PFSK-1 (cell line): ENCODE data around the gene CISTR. TPM values are rescaled to one million over a fixed set of nuclear protein-coding genes. Genes with fewer than 3 reads are reported as not detected.

Experiments used
- FOXP2 ChIP-seq: optimal IDR thresholded peaks from 2 replicates; pipeline ENCODE3; 2011; ENCODE audit warnings: borderline replicate concordance, control low read depth, inconsistent platforms; ENCODE audit not compliant: insufficient read depth; ENCODE audit errors: extremely low read length, extremely low read depth
- POLR2AphosphoS5 ChIP-seq: IDR thresholded peaks from 2 replicates; pipeline ENCODE4 v1.6.1; 2012; ENCODE audit warnings: low read depth, mild to moderate bottlenecking, control low read depth, low read length, moderate library complexity
- SIN3A ChIP-seq: IDR thresholded peaks from 2 replicates; pipeline ENCODE4 v1.6.1; 2012; ENCODE audit warnings: mild to moderate bottlenecking, low read length, moderate library complexity, borderline replicate concordance; ENCODE audit not compliant: insufficient read depth
- TAF1 ChIP-seq: IDR thresholded peaks from 2 replicates; pipeline ENCODE4 v1.6.1; 2012; ENCODE audit warnings: low read length, control low read depth, borderline replicate concordance; ENCODE audit not compliant: insufficient read depth
- polyA plus RNA-seq: library from polyadenylated mRNA; unstranded; fragments of >200 nt; gene quantifications from one replicate; pipeline ENCODE4 v1.2.1, GENCODE V29; 2012; ENCODE audit warnings: low read depth, missing spikeins; ENCODE audit not compliant: insufficient read length
- TF ChIP-seq, protein P1 (sequence below), 2 experiments: IDR thresholded peaks; 2 replicates each; pipeline versions ENCODE4 v1.6.1 to v1.8.0; 2011 to 2012; ENCODE audit warnings: low read depth in 2 of 2, low read length in 2 of 2, control low read depth in 1 of 2, inconsistent platforms in 1 of 2, mild to moderate bottlenecking in 1 of 2, moderate library complexity in 1 of 2; ENCODE audit not compliant: insufficient read depth in 1 of 2

Gene CISTR
- polyA plus RNA-seq: not detected

DNA sequence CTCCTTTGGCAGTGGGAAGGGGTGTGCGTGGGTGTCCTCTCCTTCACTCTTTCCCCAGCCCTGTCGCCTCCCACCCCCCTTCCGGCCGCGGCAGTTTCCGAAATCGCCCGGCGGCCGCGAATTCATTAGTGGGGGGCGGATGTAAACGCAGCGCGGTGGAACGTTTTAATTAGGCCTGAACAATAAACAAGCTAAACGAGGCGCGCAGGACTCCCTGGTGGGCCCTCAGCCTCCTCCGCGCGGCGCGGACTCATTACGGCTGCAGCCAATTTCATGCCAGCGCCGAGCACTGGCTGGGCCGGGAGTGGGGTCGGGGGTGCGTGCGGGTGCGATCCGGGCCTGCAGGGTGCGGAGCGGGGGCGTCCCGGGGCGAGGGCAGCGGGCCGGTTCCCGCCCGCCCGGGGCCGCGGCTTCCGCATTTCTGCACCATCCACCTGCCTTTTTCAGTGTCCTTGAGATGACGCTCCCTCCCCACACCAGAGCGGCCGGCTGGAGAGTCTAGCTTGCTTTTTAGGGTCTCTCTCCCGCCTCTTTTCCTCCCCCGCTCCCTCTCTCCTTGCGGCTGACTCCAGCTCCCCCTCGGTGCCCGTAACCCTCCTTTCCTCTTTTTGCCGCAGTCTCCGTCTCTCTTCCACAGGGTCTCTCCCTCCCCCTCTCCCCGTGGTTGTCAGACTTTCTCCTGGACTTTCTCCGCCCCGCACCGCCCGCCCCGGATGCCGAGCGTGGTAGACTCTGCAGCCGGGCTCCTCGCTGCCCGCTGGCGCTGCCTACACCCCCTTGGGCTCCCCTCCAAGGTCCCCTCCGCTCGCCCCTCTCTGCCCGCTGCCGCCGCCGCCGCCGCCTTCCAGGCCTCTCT, at the start of gene CISTR:
TSS of gene CISTR (minus strand) at position 644 of the 856 bp plus-strand sequence.
- no peak for TF ChIP-seq SIN3A
- no peak for TF ChIP-seq FOXP2
- TF ChIP-seq POLR2AphosphoS5: no peak
- TF ChIP-seq TAF1: no peak
- TF ChIP-seq, protein P1, sequence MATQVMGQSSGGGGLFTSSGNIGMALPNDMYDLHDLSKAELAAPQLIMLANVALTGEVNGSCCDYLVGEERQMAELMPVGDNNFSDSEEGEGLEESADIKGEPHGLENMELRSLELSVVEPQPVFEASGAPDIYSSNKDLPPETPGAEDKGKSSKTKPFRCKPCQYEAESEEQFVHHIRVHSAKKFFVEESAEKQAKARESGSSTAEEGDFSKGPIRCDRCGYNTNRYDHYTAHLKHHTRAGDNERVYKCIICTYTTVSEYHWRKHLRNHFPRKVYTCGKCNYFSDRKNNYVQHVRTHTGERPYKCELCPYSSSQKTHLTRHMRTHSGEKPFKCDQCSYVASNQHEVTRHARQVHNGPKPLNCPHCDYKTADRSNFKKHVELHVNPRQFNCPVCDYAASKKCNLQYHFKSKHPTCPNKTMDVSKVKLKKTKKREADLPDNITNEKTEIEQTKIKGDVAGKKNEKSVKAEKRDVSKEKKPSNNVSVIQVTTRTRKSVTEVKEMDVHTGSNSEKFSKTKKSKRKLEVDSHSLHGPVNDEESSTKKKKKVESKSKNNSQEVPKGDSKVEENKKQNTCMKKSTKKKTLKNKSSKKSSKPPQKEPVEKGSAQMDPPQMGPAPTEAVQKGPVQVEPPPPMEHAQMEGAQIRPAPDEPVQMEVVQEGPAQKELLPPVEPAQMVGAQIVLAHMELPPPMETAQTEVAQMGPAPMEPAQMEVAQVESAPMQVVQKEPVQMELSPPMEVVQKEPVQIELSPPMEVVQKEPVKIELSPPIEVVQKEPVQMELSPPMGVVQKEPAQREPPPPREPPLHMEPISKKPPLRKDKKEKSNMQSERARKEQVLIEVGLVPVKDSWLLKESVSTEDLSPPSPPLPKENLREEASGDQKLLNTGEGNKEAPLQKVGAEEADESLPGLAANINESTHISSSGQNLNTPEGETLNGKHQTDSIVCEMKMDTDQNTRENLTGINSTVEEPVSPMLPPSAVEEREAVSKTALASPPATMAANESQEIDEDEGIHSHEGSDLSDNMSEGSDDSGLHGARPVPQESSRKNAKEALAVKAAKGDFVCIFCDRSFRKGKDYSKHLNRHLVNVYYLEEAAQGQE (IDR thresholded peaks at IDR 0.05; ENCODE audit: insufficient read depth in 1 of 2, low read depth in 2 of 2, low read length in 2 of 2): no peak

GRCh38 chr12:53798575-53798974, 46.8 kb upstream of the CISTR start:
- TF ChIP-seq, protein P1 (IDR thresholded peaks at IDR 0.05; ENCODE audit: insufficient read depth in 1 of 2, low read depth in 2 of 2, low read length in 2 of 2): no peak
- no peak for TF ChIP-seq POLR2AphosphoS5
- TF ChIP-seq TAF1: no peak
- no peak for TF ChIP-seq FOXP2
- no peak for TF ChIP-seq SIN3A

DNA sequence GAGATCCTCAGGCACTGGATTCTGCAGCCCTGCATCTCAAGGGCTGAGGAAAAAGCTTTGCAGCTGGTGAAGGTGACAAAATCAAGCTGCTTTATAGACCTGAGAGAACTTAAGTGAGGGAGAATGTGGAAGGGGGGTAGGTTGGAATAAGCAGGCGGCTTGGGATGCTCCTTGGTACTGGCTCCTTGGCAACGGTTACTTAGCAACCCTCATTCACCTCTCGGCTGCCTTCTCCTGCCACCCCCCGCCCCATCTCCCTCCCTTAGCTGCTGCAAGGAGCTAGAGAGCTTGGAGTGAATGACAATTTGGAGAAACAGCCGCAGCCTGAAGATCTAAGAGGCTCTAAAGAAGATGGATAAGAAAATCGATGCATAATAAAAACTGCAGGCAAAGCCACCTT, 44.1 kb upstream of the CISTR start:
- no peak for TF ChIP-seq POLR2AphosphoS5
- TF ChIP-seq, protein P1 (IDR thresholded peaks at IDR 0.05; ENCODE audit: insufficient read depth in 1 of 2, low read depth in 2 of 2, low read length in 2 of 2): no peak
- no peak for TF ChIP-seq FOXP2
- TF ChIP-seq SIN3A: no peak
- no peak for TF ChIP-seq TAF1

GRCh38 chr12:53793221-53793620, 41.4 kb upstream of the CISTR start:
- TF ChIP-seq TAF1 (no peak), FOXP2 (no peak), POLR2AphosphoS5 (no peak), SIN3A (no peak)
- TF ChIP-seq, protein P1 (IDR thresholded peaks at IDR 0.05; ENCODE audit: insufficient read depth in 1 of 2, low read depth in 2 of 2, low read length in 2 of 2): no peak
